Spinal cord (tissue), 10 donors: ENCODE measurements around the gene ALX4. TPM values are rescaled to one million over a fixed set of nuclear protein-coding genes. Genes with fewer than 3 reads are reported as not detected.

ENCODE experiments used
- DNase-seq, 6 donors: peaks; one replicate each; pipeline versions ENCODE4 v3.0.0 to v3.0.0-alpha.2; 2013 to 2015; ENCODE audit warnings: low spot score in 6 of 6, low read depth in 4 of 6
- H3K27ac ChIP-seq: one replicate; pipeline ENCODE4 v1.5.1; 2013; ENCODE audit warnings: low read depth, low read length, control low read depth
- H3K27me3 ChIP-seq: one replicate; pipeline ENCODE4 v1.6.1; 2013; ENCODE audit warnings: low read length; ENCODE audit not compliant: control insufficient read depth, insufficient read depth
- H3K36me3 ChIP-seq: one replicate; pipeline ENCODE4 v1.6.1; 2013; ENCODE audit warnings: low read length; ENCODE audit not compliant: control insufficient read depth, insufficient read depth
- H3K4me1 ChIP-seq: one replicate; pipeline ENCODE4 v1.6.1; 2013; ENCODE audit warnings: low read length; ENCODE audit not compliant: control insufficient read depth, insufficient read depth
- H3K4me3 ChIP-seq: one replicate; pipeline ENCODE4 v1.5.1; 2013; ENCODE audit warnings: low read depth, low read length, control low read depth
- H3K9me3 ChIP-seq: one replicate; pipeline ENCODE4 v1.6.1; 2013; ENCODE audit warnings: low read length; ENCODE audit not compliant: control insufficient read depth, insufficient read depth
- WGBS: methylation state at CpG from one replicate; pipeline ENCODE4 v1.1.5; 2013; ENCODE audit warnings: missing lambda C conversion rate; ENCODE audit not compliant: insufficient coverage; 5-methylcytosine and 5-hydroxymethylcytosine counted together
- polyA plus RNA-seq, 2 donors: library from polyadenylated mRNA; unstranded; fragments of 120-200 nt; gene quantifications; one replicate each; pipeline ENCODE4 v1.2.1, GENCODE V29; 2013; ENCODE audit not compliant: insufficient read length in 2 of 2
- total RNA-seq, 2 donors: library from RNA; depleted of rRNA in 1 of 2; stranded (reverse); fragments of 120-200 nt in 1 of 2; fragments of >200 nt in 1 of 2; gene quantifications; one replicate each; pipeline versions ENCODE4 v1.2.3 to v1.2.4, GENCODE V29; 2013 to 2014
- donor health status: healthy.

ALX4 gene
- total and polyA plus RNA-seq, 4 donors: 0.30 to 8.6 (median 0.48) TPM

DNA sequence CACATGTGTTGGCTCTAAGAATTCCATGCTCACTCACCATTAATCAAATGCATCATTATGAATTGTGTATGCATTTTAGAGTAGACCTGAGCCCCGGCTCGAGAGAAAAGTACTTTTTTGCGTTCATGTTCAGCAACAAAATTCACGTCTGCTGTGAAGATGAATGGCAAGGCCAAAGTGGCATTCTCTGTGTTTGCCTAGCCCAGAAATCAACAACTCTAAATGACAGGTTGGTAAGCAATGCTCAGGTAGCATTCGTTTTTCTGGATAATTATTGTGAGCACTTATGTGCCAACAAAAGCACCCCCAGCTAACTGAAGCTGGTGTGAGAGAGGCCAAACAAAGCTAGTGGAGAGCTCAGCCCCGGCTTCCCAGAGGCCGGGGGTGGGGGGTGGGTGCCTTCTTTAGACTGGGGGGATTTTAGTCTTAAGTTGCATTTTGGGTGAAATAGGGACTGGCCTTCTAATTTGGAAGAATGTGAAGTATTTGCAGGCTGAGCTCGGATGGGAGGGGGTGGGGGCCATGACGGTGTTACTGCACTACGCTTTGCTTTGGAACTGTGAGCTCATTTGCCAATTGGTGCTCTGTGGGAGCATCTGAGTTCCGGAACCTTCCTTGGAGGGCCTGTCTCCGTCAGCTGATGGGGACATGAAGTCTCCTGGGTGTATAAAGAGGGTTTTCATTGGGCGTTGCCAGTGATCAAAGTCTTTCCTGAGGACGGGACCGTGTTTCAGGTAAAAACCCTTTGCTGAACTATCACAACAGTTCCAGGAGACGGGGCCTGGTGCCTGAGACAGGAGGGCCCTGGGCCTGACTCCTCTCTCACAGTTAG, 29.0 kb upstream of the ALX4 start:
- Histone ChIP-seq H3K4me1 (no peaks in the 10 kb centered on the region), H3K27me3 (peaks cover 58% of the 10 kb centered on the region), H3K9me3 (no peaks in the 10 kb centered on the region), H3K36me3 (no peaks in the 10 kb centered on the region), H3K4me3 (no peak overlapping the region), H3K27ac (no peak overlapping the region)
- 85% methylated on average over 13 of the region's 16 CpGs for WGBS
- no peak for DNase-seq

DNA sequence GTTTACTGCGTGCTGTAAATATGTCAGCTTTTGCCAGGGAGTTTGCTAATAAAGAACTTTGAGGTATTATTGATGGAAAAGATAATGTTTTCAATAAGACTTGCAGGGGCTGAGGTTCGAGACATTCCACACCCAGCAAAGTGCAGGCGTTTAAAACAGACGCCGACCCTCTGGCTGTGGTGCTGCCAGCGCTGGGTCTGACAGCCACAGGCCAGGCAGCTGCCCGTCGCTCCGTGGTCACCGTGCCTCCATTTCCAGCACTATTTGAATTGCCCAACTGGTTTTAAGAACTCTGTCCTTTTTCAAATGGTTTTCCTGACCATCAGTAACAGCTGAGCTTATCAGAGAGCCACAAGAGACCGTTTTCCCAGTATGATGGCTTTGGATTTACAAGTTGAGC, 28.1 kb upstream of the ALX4 start:
- H3K4me3 ChIP-seq: no peak overlapping the region
- peaks cover 66% of the 10 kb centered on the region for H3K27me3 ChIP-seq
- WGBS: 19% methylated on average over 9 of the region's 11 CpGs
- DNase-seq: no peak
- no peaks in the 10 kb centered on the region for H3K4me1 ChIP-seq
- no peak overlapping the region for H3K27ac ChIP-seq
- H3K36me3 ChIP-seq: no peaks in the 10 kb centered on the region
- no peaks in the 10 kb centered on the region for H3K9me3 ChIP-seq

DNA sequence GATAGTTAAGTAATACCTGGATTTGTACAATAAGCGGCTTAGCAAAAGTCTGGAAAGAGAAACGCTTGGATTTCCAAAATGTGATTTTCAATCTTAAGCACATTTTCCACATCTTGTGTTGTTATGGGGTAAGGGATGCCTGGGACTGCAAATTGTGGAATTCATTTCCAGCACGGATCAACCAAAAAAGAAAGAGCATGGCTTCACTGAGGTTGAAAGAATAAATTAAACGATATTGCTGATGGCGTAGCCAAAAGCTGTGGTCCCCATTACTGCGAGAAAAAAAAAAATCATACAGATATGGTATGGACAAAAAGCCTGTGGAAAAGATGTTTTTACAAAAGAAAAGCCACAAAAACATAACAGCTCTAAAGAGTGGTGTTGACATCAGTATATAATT, 26.0 kb upstream of the ALX4 start:
- no peaks in the 10 kb centered on the region for H3K9me3 ChIP-seq
- WGBS: 17% methylated on average over 1 of the region's 6 CpGs
- no peaks in the 10 kb centered on the region for H3K36me3 ChIP-seq
- DNase-seq: peak in 2 of 6 donors; percentile 45 to 46
- peaks cover 73% of the 10 kb centered on the region for H3K27me3 ChIP-seq
- no peaks in the 10 kb centered on the region for H3K4me1 ChIP-seq
- no peak overlapping the region for H3K27ac ChIP-seq
- H3K4me3 ChIP-seq: no peak overlapping the region

DNA sequence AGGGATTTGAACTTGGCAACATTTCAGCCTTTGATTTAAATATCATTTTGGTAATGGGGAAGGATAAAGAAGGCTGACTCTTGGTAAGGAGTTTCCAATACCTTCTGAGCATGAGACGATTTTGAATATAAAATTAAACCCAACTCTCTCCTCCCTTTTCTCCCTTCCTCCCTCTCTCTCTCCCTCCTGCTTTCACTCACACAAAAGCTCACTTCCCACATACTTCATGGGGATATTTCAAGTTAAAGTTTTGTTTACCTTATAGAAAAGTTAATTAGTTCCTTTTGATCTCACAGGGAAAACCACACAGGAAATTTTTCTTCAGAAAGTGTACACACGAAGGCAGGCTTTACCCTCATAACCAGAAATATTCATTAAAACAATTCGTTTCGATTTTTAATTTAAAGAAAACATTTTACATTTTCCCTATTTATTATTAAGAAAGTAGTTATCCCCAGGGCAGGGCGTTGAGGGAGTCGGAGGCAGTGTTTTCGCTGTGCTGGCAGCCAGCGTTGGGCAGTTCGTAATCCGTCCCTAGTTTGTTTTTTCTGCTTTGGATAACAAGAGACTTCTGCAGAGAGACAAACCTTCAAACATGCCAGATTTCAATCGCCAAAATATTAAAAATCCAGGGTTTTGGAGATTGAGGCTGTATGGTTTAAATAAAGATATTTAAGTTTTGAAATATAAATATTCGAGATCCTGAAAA, 25.3 kb upstream of the ALX4 start:
- peak in 2 of 6 donors; percentile 44 to 61 for DNase-seq

DNA sequence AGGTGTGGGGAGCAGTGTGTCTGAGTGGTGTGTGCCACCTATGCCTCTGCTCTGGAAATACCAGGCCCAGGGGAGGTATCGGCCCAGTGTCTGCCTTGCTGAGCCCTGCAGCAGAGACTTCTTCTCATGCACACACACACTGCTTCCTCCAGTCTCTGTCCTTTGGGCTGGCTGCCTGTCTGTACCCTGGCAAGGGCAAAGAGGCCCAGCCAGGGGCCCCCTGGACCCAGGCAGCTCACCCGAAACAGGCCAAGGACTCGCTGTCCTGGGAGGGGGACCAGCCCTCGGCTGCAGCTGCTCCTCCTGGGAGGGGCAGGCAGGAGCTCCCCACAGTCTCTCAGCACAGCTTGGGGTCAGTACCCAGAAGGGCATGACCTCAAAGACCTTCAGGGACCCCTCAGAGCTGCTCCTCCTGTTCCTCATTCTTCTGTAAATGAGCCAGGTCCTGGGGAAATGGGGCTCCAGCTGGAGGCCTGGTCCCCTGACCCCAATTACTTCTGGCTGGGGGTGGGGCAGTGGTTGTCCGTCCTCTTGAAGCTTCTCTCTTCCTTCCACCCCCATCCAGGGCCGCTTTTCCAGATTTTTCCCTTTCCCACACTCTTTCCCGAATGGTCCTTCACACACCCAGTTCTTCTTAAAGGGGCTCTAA, 24.5 kb upstream of the ALX4 start:
- Histone ChIP-seq H3K4me1 (no peaks in the 10 kb centered on the region), H3K27me3 (peaks cover 73% of the 10 kb centered on the region), H3K27ac (no peak overlapping the region), H3K36me3 (no peaks in the 10 kb centered on the region), H3K9me3 (no peaks in the 10 kb centered on the region), H3K4me3 (no peak overlapping the region)
- 39% methylated on average over 4 of the region's 7 CpGs for WGBS
- no peak for DNase-seq

More for the DNA sequence above, 25.3 kb upstream of the ALX4 start:
- Histone ChIP-seq H3K36me3 (no peaks in the 10 kb centered on the region), H3K4me3 (no peak overlapping the region), H3K9me3 (no peaks in the 10 kb centered on the region), H3K27ac (no peak overlapping the region), H3K27me3 (peaks cover 73% of the 10 kb centered on the region), H3K4me1 (no peaks in the 10 kb centered on the region)
- WGBS: 37% methylated on average over 5 of the region's 12 CpGs

DNA sequence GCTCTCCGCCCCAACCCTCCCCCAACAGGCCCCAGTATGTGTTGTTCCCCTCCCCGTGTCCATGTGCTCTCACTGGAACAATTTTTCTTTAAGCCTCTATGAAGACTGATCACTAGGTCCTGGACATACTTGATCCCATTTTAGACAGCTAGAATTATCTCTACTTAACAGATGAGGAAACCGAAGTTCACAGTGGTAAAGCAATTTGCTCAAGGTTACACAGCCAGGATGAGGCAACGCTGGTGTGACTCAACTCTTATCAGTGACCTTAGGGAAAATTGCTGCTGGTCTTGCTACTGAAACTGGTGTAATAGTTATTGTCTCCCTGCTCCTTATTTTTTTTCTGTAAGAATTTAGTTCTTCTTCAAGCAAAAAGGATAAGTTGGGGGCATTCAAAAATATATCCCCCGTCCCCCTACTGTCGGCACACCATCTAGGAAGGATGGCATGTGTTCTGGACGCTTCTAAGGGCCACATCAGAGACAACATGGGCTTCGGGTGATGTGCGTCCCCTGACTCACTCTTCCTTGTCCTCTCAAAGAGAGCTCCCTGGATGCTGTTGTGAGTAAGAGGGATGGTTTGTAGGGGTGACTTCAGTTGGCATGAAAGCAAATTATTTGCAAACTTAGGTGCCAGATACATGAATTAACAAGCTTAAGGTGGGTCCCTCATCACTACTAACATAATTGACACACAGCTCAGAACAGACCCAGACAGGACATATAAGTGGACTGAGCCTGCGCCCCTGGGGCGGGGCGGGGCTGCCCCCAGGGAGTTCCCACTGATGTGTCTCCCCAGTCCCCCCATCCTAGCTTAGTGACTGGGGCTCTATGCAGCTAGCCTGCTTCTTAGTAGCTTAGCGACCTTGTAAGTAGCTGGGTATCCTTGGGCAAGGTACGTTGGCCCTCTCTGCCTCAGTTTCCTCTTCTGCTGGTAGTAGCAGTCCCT, 23.6 kb upstream of the ALX4 start:
- DNase-seq: no peak

DNA sequence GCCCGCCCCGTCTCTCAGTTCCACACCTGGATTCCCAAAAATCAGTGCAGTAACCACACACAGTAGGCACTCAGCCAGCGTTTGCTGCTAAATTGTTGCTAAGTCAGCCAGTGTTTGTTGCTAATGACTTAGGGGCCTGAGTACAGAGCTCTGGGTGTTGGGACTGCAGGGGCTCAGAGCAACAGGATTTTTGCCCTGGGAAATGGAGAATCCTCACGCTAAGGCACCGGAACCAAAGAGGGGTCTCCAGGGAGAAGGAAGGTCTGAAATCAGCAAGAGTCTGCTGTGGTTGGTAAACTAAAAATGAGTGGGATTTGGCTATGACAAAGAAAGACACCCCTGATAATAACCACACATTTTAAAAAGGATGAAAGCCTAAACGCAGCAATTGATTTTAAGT, 22.7 kb upstream of the ALX4 start:
- 82% methylated on average over 2 of the region's 6 CpGs for WGBS
- no peaks in the 10 kb centered on the region for H3K4me1 ChIP-seq
- DNase-seq: no peak
- no peak overlapping the region for H3K4me3 ChIP-seq
- peaks cover 73% of the 10 kb centered on the region for H3K27me3 ChIP-seq
- no peaks in the 10 kb centered on the region for H3K36me3 ChIP-seq
- H3K9me3 ChIP-seq: no peaks in the 10 kb centered on the region
- no peak overlapping the region for H3K27ac ChIP-seq

More for the DNA sequence above, 23.6 kb upstream of the ALX4 start:
- Histone ChIP-seq H3K36me3 (no peaks in the 10 kb centered on the region), H3K4me1 (no peaks in the 10 kb centered on the region), H3K9me3 (no peaks in the 10 kb centered on the region), H3K4me3 (no peak overlapping the region), H3K27ac (no peak overlapping the region), H3K27me3 (peaks cover 73% of the 10 kb centered on the region)
- WGBS: 74% methylated on average over 9 of the region's 14 CpGs

DNA sequence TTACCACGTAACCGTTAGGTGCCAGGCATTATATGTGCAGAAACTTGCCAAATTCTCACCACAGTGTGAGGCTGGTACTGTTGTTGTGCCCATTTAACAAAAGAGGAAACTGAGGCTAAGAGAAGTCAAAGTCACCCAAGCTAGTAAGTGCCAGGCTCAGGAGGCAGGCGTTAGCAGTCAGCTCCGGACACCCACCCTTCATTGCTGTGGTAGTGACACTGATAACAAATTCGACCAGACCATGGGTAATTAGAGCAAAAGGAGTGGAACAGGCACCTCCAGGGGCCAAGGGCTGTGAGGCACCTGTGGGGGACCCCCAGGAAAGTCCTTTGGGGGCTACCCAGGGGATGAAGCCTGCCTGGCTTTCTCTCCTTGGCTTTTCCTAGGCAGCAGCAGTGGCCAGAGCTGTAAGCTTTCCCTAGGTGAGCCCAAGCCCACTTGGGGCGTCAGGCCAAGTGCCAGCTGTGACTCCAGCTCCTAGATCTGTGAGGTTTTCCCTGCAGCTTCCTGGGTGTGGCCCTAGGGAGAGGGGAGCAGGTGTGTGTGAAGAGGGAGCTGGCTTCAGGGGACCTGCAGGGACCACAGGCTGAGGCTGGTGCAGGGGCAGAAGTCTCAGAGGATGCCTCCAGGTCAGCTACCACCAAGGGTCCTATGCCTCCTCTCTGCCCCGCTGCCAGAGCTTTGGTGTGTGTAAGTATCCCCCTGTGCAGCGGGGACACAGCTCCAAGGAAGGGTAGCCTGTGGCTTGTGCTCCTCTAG, 19.7 kb upstream of the ALX4 start:
- Histone ChIP-seq H3K36me3 (no peaks in the 10 kb centered on the region), H3K27ac (no peak overlapping the region), H3K27me3 (peaks cover 72% of the 10 kb centered on the region), H3K4me3 (no peak overlapping the region), H3K9me3 (no peaks in the 10 kb centered on the region), H3K4me1 (no peaks in the 10 kb centered on the region)
- WGBS: 79% methylated on average over 7 of the region's 8 CpGs
- no peak for DNase-seq
